IgD-negative memory B cell (primary cell): ENCODE data around the gene MOCOS. TPM values are rescaled to one million over a fixed set of nuclear protein-coding genes. Genes with fewer than 3 reads are reported as not detected.

Source experiments
- H3K27ac Mint-ChIP-seq, 3 donors: one replicate each; pipeline ENCODE4 v1.8.0; 2020 to 2022; ENCODE audit warnings: mild to moderate bottlenecking in 3 of 3, mixed read lengths in 3 of 3, moderate library complexity in 1 of 3
- H3K27me3 Mint-ChIP-seq: one replicate; pipeline ENCODE4 v1.8.0; 2021; ENCODE audit warnings: mixed read lengths
- H3K36me3 Mint-ChIP-seq: one replicate; pipeline ENCODE4 v1.8.0; 2020; ENCODE audit warnings: mild to moderate bottlenecking, mixed read lengths
- H3K4me1 Mint-ChIP-seq, 3 donors: one replicate each; pipeline ENCODE4 v1.8.0; 2020 to 2022; ENCODE audit warnings: mixed read lengths in 3 of 3, mild to moderate bottlenecking in 1 of 3
- H3K4me3 Mint-ChIP-seq, 4 donors: one replicate each; pipeline ENCODE4 v1.8.0; 2020 to 2022; ENCODE audit warnings: mild to moderate bottlenecking in 4 of 4, mixed read lengths in 4 of 4, moderate library complexity in 3 of 4
- H3K9me3 Mint-ChIP-seq, 3 donors: one replicate each; pipeline ENCODE4 v1.8.0; 2020 to 2021; ENCODE audit warnings: mixed read lengths in 3 of 3, mild to moderate bottlenecking in 1 of 3
- polyA plus RNA-seq: library from polyadenylated mRNA; unstranded; fragments of 300-500 nt; fragmentation: Illumina TruSeq; gene quantifications from one replicate; pipeline ENCODE4 v1.2.3, GENCODE V29; 2021

Gene MOCOS
- polyA plus RNA-seq, 1 donor from 2014 or later = 0.13 TPM

DNA sequence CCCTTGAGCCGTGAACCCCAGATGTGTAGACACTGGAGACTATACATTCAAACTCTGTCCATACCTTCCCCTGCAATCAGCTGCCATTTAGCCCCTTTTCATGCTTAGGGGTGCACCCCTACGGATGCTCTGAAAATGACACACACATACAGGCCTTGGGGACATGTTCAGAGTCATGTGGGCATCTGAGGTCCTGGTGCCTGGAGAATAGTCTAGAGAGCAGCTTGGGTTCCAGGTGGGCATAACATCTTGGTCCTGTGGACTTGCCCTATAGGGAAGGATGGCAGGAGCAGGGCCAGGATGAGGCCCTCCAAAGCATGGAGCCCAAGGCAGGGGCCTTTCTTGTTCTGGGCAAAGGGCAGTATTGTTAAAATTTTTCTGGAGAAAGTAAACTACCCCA is 100.4 kb downstream of the MOCOS start:
- Mint-ChIP-seq H3K9me3 (peaks cover 0 to 12% (median 0%) of the 10 kb centered on the region in 3 donors), H3K4me3 (no peak overlapping the region), H3K4me1 (peaks cover 0 to 3% (median 2%) of the 10 kb centered on the region in 3 donors), H3K27me3 (peaks cover 14% of the 10 kb centered on the region), H3K36me3 (peaks cover 4% of the 10 kb centered on the region), H3K27ac (no peak overlapping the region)

DNA sequence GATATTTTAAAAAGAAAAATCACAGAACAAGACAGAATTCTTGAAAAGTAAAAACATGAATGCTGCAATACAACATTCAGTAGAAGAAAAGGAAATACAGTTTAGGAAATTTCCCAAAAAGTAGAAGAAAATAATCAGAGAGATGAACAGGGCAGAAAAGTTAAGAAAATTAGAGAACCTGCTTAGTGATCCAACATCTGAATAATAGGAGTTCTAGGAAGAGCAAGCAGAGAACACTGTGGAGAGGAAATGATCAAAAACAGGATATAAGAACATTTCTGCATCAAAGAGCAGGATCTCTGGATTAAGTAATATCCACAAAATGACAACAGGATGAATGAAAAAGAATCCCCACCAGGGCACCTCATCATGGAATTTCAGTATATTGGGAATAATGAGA is 101.4 kb downstream of the MOCOS start:
- Mint-ChIP-seq H3K9me3 (peaks cover 0 to 12% (median 0%) of the 10 kb centered on the region in 3 donors), H3K27me3 (peaks cover 14% of the 10 kb centered on the region), H3K27ac (no peak overlapping the region), H3K4me1 (peaks cover 0 to 3% (median 2%) of the 10 kb centered on the region in 3 donors), H3K36me3 (peaks cover 4% of the 10 kb centered on the region), H3K4me3 (no peak overlapping the region)

DNA sequence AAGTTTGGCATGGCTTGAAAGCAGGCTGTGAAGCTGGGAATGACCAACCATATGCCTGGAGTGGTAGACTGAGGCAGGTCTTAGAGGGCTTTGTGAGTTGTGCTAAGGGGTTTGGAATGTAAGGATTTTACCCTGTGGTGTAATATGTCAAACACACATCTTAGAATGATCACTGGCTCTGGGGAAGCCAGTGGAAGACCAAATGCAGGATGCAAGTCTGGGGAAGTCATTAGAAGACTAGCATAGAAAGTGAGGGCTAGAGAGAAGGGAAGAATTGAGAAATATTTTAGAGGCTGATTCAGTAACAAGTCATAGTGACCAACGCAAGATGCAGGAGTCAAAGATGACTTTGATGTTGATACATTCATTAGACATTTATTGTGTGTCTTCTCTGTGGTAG is 106.7 kb downstream of the MOCOS start:
- no peaks in the 10 kb centered on the region for H3K36me3 Mint-ChIP-seq
- no peak overlapping the region for H3K4me3 Mint-ChIP-seq
- peaks cover 0 to under 1% (median 0%) of the 10 kb centered on the region in 3 donors for H3K4me1 Mint-ChIP-seq
- peaks cover 0 to 5% (median 0%) of the 10 kb centered on the region in 3 donors for H3K9me3 Mint-ChIP-seq
- H3K27ac Mint-ChIP-seq = no peak overlapping the region
- H3K27me3 Mint-ChIP-seq = peaks cover 7% of the 10 kb centered on the region

DNA sequence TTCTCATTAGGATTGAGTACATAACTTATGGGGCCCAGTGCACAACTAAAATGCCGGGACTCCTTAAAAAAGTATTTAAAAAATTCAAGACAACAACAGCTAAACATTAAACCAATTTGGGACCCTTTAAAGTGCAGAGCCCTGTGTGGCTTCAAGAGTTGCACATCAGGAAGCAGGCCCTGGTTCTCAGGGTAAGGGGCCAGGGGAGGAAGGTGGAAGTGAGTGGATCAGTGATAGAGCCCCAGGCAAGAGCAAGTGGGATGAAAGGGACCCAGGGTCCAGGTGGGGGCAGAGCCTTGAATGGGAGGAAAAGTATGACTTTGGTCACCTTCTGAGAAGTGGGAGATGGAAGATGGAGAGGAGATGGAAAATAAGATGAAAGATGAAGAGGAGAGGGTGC is 107.9 kb downstream of the MOCOS start:
- Mint-ChIP-seq H3K27me3 (peaks cover 10% of the 10 kb centered on the region), H3K27ac (no peak overlapping the region), H3K4me3 (no peak overlapping the region), H3K9me3 (no peaks in the 10 kb centered on the region), H3K4me1 (peaks cover 0 to 2% (median 0%) of the 10 kb centered on the region in 3 donors), H3K36me3 (no peaks in the 10 kb centered on the region)

DNA sequence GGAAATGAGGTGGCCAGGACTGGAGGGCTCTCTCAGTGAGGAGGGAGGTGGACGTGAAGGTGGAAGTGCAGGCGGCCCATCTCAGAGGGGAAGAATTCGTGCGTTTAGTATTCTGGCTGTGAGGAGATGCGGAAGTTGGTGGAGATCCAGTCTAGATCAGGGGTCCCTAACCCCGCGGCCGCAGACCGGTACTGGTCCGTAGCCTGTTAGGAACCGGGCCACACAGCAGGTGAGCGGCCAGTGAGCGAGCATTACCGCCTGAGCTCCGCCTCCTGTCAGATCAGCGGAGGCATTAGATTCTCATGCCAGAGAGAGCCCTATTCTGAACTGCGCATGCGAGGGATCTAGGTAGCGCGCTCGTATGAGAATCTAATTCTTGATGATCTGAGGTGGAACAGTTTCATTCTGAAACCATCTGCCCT is 108.6 kb downstream of the MOCOS start:
- no peaks in the 10 kb centered on the region for H3K36me3 Mint-ChIP-seq
- no peak overlapping the region for H3K4me3 Mint-ChIP-seq
- H3K27me3 Mint-ChIP-seq = peaks cover 16% of the 10 kb centered on the region
- H3K27ac Mint-ChIP-seq = no peak overlapping the region
- no peaks in the 10 kb centered on the region for H3K9me3 Mint-ChIP-seq
- peaks cover 0 to 2% (median 0%) of the 10 kb centered on the region in 3 donors for H3K4me1 Mint-ChIP-seq

DNA sequence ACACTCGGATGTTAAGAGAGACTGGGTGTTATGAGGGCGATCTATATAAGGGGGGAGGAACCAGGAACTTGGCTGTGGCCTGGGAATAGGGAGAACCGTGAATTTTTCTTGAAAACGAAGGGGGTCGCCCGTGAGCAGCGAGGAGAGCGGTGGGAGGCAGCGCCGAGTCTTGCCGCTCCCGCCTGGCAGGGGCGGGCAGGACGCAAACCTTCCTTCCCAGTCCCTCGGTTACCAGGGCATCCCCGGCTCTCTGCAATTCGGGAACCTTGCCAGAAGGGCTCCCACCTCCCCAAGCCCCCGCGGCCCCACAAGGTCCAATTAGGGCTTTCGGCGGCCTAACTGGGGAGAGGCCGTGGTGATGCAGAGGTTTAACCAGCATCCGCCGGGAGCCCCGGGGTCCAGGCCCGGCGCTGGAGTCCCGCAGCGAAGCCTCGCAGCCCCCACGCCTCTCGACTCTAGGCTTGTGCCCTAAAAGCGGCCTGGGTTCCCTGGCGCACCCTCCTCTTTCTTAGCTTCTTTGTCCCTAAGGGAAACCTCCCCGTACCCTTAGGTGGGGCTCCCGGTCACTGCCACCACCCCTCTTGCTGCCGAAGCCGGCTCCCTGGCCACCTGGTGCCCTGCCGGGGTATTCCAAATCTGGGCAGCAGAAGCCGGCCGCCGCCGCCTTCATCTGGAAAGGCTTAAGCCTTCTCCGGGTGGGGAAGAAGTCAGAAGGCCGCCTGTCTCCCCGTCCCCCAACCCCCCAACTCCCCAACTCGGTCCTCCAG is 109.5 kb downstream of the MOCOS start:
- Mint-ChIP-seq H3K4me3 (peak overlapping the region in 3 of 4 donors; percentile 56 to 78 (median 60)), H3K4me1 (peaks cover 0 to 2% (median 0%) of the 10 kb centered on the region in 3 donors), H3K36me3 (no peaks in the 10 kb centered on the region), H3K27ac (no peak overlapping the region), H3K9me3 (no peaks in the 10 kb centered on the region), H3K27me3 (peaks cover 17% of the 10 kb centered on the region)

DNA sequence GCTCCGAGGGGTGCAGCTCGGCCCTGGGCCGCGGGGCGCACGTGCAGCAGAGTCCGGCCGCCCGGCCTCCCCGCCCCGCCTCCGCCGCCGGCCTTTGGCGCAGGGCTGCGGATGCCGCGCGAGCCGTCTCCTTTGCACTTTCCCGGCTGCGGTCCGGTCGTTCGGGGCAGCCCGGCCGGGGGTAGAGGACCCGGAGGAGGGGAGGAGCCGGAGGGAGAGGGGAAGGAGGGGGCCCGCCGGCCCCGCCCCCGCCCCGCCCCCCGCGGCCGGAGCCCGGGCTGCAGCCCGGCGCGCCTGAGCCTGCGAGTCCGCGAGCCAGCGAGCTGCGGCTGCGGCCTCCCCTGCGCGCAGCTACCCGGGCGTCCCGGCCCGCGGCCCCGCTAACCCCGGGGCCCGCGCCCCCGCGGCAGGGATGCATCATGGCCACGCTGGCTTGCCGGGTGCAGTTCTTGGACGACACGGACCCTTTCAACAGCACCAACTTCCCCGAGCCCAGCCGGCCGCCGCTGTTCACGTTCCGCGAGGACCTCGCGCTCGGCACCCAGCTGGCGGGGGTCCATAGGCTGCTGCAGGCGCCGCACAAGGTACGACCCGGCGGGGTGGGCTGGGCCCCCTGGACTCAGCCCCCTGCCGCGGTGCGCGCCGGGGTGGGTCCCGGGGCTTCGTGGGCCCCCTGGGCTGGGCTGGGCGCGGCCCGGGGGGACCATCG is 110.3 kb downstream of the MOCOS start, which contains the start of gene FHOD3:
Gene FHOD3, plus strand, starts transcription at position 297 of the 709 bp plus-strand sequence. Its CDS starts 123 bp downstream, at position 420.
- peaks cover 20% of the 10 kb centered on the region for H3K27me3 Mint-ChIP-seq
- H3K27ac Mint-ChIP-seq = no peak within 1 kb of the TSS
- H3K9me3 Mint-ChIP-seq = no peaks in the 10 kb centered on the region
- H3K4me3 Mint-ChIP-seq = peak within 1 kb of the TSS in 3 of 4 donors; percentile 56 to 78 (median 60)
- H3K36me3 Mint-ChIP-seq = no peaks in the 10 kb centered on the region
- H3K4me1 Mint-ChIP-seq = peaks cover 0 to 2% (median 0%) of the 10 kb centered on the region in 3 donors

DNA sequence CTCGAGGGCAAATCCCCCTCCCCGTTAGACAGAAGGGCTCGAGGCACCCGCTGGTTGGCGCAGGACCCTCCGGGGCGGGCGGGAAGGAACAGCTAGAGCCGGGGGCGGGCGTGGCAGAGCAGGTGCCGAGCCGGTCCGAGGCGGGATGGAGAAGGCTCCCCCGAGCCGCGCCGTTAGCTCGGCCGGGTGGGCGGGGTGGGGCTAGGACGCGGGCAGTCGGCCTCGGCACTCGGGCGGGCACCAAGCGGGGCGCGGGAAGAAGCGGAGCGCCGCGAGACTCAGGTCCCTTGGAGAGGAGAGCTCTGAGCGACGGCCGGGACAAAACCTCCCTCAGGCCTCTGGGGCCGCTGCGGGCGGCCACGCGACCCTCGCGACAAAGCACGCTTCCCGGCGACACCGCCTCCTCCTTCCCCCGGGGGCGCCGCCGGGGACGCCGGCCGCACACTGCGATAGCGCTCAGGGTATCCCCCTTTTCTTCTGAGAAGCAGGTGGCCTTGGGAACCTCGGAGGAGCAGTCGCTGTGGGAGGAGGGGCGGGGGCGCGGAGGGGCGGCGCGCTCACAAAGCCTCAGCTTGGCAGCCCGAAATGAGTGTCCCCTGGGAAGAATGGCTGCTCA is 110.9 kb downstream of the MOCOS start:
- H3K36me3 Mint-ChIP-seq = no peaks in the 10 kb centered on the region
- no peaks in the 10 kb centered on the region for H3K9me3 Mint-ChIP-seq
- H3K27ac Mint-ChIP-seq = no peak overlapping the region
- H3K27me3 Mint-ChIP-seq = peaks cover 20% of the 10 kb centered on the region
- H3K4me3 Mint-ChIP-seq = peak overlapping the region in 2 of 4 donors; percentile 43 to 49
- peaks cover 0 to 2% (median 0%) of the 10 kb centered on the region in 3 donors for H3K4me1 Mint-ChIP-seq

DNA sequence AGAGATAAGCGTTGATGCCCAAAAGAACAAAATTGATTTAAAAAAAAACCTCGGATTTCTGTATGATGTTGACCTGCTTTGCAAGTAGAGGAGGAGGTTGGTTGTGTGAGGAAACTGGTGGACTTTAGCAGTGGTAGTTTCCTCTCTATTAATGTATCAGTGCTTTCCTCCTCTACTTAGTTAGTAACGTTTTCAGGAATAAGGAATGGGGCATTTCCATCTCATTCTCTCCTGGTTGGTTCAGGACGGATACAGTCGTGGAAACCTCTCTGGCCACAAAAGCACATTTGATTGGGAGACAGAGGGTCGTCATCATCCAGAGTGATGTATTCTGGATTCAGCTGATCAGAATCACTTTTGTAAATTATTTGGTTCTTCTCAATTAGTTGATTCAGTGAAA is 111.7 kb downstream of the MOCOS start:
- Mint-ChIP-seq H3K4me1 (peaks cover 0 to 2% (median 0%) of the 10 kb centered on the region in 3 donors), H3K36me3 (no peaks in the 10 kb centered on the region), H3K4me3 (peak overlapping the region in 2 of 4 donors; percentile 73 to 81), H3K27me3 (peaks cover 26% of the 10 kb centered on the region), H3K9me3 (no peaks in the 10 kb centered on the region), H3K27ac (no peak overlapping the region)

DNA sequence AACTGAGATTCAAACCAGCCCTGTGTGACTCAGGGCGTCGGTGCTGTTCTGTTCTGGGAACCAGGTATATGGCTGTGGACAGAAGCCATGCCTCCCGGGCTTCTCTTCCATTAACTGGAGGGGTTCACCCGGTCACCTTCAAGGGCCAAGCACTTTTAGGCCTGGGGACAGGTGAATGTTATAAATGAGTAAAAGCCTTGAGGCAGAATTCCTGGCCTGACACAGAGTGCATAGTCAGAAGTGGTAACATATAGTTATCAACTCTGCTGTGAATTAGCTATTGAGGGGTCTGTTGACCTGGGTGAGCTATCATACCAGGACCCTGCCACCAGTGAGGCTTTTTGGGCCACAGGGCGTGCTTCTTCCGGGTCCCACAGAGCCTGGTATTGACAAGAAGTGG is 112.9 kb downstream of the MOCOS start:
- H3K4me1 Mint-ChIP-seq = peaks cover 0 to 2% (median 0%) of the 10 kb centered on the region in 3 donors
- H3K27me3 Mint-ChIP-seq = peaks cover 28% of the 10 kb centered on the region
- H3K27ac Mint-ChIP-seq = no peak overlapping the region
- no peak overlapping the region for H3K4me3 Mint-ChIP-seq
- H3K36me3 Mint-ChIP-seq = no peaks in the 10 kb centered on the region
- H3K9me3 Mint-ChIP-seq = no peaks in the 10 kb centered on the region

DNA sequence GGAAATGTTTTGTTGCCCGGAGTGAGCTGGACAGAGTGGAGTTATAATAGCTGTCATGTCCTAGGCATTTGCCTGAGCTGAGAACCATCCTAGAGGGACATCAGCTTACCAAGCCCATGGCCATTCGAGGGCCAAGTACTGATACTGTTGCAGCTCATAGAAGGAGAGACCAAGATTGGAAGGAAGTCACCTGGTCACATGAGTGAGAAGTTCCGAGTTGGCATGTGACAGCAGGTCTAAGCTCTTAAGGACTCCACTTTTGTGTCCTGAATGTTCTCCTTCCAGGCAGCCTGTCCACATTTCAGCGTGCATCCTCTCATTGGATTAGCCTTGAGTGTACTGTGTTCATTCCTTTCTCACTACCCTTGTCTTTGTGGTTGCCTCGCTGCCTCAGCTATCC is 114.6 kb downstream of the MOCOS start:
- Mint-ChIP-seq H3K9me3 (no peaks in the 10 kb centered on the region), H3K4me1 (peaks cover 0 to 2% (median 0%) of the 10 kb centered on the region in 3 donors), H3K4me3 (no peak overlapping the region), H3K27ac (no peak overlapping the region), H3K36me3 (no peaks in the 10 kb centered on the region), H3K27me3 (peaks cover 33% of the 10 kb centered on the region)

DNA sequence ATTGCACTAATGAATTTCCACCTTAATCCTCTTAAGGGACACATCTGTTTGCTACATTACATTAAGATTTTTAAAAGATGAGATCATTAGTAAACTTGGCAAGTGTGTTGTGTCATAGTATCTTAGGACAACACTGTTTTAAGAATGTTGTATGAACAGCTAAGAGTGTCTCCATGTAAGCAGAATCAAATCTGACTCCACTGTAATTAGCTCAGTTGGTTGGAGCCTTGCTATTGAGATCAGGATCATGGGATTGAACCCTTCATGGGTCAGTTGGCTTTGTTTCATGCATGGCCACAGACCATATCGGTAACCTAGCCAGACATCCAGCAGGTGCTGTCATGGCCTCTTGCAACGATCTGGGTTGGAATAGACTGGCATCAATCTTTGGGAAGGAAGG is 115.4 kb downstream of the MOCOS start:
- Mint-ChIP-seq H3K27ac (no peak overlapping the region), H3K4me1 (peaks cover 0 to 2% (median 0%) of the 10 kb centered on the region in 3 donors), H3K9me3 (no peaks in the 10 kb centered on the region), H3K27me3 (peaks cover 38% of the 10 kb centered on the region), H3K4me3 (no peak overlapping the region), H3K36me3 (no peaks in the 10 kb centered on the region)

DNA sequence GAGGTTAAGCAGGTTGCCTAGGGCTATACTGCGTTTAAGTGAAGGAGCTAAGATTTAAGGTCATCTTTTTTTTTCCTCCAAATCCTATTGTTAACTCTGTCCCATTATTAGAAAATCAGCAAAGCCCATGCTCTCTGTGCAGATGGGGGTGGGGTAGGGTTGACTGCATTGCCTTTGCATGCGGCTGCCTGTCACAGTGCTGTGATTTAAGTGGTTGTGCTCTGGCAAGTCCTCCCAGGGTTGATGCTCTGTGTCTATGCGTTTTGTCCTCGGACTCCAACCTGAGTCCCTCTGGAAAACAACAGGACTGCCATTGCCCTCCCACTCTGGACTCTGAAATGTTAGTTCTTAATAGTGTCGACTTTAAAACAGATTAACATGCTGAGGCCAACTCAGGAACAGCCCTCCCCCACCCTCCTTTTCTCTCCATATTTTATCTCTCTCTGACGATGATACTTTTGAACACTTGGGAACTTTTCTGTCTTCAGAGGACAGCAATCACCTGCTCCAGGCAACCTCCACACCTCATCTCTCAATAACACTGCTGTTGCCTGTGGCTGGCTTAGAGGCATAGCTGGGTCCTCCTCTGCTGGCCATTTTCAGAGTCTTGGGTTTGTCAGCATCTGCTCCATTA is 116.0 kb downstream of the MOCOS start:
- no peak overlapping the region for H3K4me3 Mint-ChIP-seq
- H3K9me3 Mint-ChIP-seq = no peaks in the 10 kb centered on the region
- peaks cover 40% of the 10 kb centered on the region for H3K27me3 Mint-ChIP-seq
- no peaks in the 10 kb centered on the region for H3K36me3 Mint-ChIP-seq
- peaks cover 0 to 2% (median 0%) of the 10 kb centered on the region in 3 donors for H3K4me1 Mint-ChIP-seq
- no peak overlapping the region for H3K27ac Mint-ChIP-seq

DNA sequence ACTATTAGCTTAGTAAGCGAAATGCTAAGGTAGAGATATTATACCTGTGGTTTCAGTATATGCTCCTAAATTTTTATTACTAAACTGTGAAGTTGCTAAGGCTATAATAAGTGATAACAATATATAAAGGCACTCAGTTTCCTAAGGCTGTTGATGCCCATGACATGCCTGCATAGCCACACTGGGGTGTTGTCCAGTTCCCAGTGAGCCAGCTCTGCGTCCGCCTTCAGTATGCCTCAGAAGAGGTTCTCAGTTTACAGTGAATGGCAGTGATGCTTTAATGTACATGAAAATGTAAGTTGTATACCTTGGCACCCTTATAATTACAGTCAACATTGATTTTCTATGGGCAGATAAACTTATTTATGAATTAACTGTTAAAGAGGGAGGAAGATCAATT is 117.4 kb downstream of the MOCOS start:
- Mint-ChIP-seq H3K4me1 (no peaks in the 10 kb centered on the region), H3K4me3 (no peak overlapping the region), H3K36me3 (no peaks in the 10 kb centered on the region), H3K27me3 (peaks cover 41% of the 10 kb centered on the region), H3K27ac (no peak overlapping the region), H3K9me3 (no peaks in the 10 kb centered on the region)

DNA sequence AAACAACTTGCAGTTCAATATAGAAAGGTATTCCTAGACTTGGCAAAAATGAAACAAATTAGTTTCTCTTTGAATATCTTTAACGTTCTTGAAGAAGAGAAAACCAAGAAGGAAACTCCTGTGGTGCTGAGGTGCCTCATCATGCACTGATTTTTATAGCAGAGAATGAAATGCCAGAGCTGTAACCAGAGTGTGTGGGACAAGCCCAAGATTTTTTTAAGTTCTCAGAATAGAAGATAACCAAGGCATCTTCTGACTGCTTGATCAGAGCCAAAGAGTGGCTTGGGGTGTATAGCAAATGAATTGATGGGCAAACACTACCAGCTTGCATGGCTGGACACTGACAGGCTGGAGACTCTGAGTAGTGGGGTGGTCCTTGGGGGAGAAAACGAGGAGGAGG is 118.1 kb downstream of the MOCOS start:
- H3K27me3 Mint-ChIP-seq = peaks cover 38% of the 10 kb centered on the region

More for the DNA sequence above, 118.1 kb downstream of the MOCOS start:
- Mint-ChIP-seq H3K4me3 (no peak overlapping the region), H3K9me3 (no peaks in the 10 kb centered on the region), H3K4me1 (no peaks in the 10 kb centered on the region), H3K27ac (no peak overlapping the region), H3K36me3 (no peaks in the 10 kb centered on the region)
